ENCODE data around the gene ARG1. TPM values are rescaled to one million over a fixed set of nuclear protein-coding genes. Genes with fewer than 3 reads are reported as not detected.

The ARG1 gene
- total and polyA plus RNA-seq, 10 of the 15 experiments (the other 5 are each of a cell fraction or from before 2014, with no cell fraction given): 0.33 TPM; not detected in 9

DNA sequence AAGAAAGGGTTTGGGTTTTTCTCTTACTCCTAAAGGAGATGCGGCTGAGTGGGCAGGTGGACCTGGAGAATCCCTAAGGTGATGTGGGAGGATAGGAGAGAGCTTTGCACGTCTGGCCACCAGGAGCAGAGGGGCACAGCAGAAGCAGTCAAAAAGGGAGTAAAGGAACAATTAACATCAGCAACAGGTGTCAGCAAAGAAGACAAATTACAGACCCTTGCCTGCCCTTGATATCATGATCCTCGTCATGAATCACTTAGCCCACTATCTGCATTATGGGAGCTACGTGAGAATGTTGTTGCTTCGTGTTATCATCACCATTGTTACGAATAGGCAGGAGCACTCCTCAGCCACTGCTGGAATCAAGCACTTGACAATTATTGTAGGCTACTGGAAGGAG, 25.5 kb upstream of the ARG1 start:
- Histone ChIP-seq H3K9me3 (replicated peaks; ENCODE audit: control insufficient read depth, insufficient read depth, low read length) (no peaks in the 10 kb centered on the region), H2AFZ (ENCODE audit: control insufficient read depth, low read depth, low read length) (no peak overlapping the region), H3K4me2 (ENCODE audit: control insufficient read depth, insufficient read depth) (no peak overlapping the region), H3K36me3 (ENCODE audit: control insufficient read depth in 2 of 2, insufficient read depth in 2 of 2, low read length in 1 of 2) (no peaks in the 10 kb centered on the region), H3K4me1 (ENCODE audit: control insufficient read depth, insufficient read depth, low read length) (no peaks in the 10 kb centered on the region), H3K27me3 (replicated peaks in 1 of 2; ENCODE audit: control insufficient read depth in 2 of 2, insufficient read depth in 2 of 2, low read length in 1 of 2) (no peaks in the 10 kb centered on the region), H4K20me1 (ENCODE audit: control insufficient read depth, insufficient read depth) (no peaks in the 10 kb centered on the region), H3K79me2 (ENCODE audit: control insufficient read depth, insufficient read depth, low read length) (no peaks in the 10 kb centered on the region), H3K27ac (ENCODE audit: control insufficient read depth, insufficient read depth) (no peak overlapping the region), H3K4me3 (no peak overlapping the region), H3K9ac (ENCODE audit: control insufficient read depth, insufficient read depth, low read length) (no peak overlapping the region)
- intact Hi-C loops (cut with micrococcal nuclease; ENCODE audit: unreplicated experiment): no loop called here
- BruUV-seq (replicated peaks): no TSS peak
- ChIA-PET POLR2A (no interaction called here), RAD21 (ENCODE audit: unreplicated experiment) (no interaction called here), SMC1A (ENCODE audit: uncharacterized antibody, unreplicated experiment) (no interaction called here), CTCF (no interaction called here)
- DNase-seq (ENCODE audit: low read depth, low spot score) (no peak), ATAC-seq (no peak), FAIRE-seq (no peak)
- WGBS (ENCODE audit: insufficient coverage, insufficient replicate concordance, low lambda C conversion rate, missing lambda C conversion rate): 27% methylated on average over 6 of the region's 6 CpGs
- in situ Hi-C loops (cut with MboI): no loop called here
- TF ChIP-seq RCOR1 (conservative IDR thresholded peaks at IDR 0.05; ENCODE audit: low read depth, low read length) (no peak), NR2C1 (IDR thresholded peaks at IDR 0.05) (no peak), SMC3 (IDR thresholded peaks at IDR 0.05; ENCODE audit: borderline replicate concordance, low read length) (no peak), RAD51 (IDR thresholded peaks at IDR 0.05) (no peak), MTA2 (IDR thresholded peaks at IDR 0.05; ENCODE audit: low read depth) (no peak), ZNF24 (IDR thresholded peaks at IDR 0.05) (no peak), REST (IDR thresholded peaks at IDR 0.05; ENCODE audit: low read depth, low read length) (no peak), STAT1 (conservative IDR thresholded peaks at IDR 0.05) (no peak), CTCF (IDR thresholded peaks at IDR 0.05 in 2 of 3, conservative IDR thresholded peaks at IDR 0.05 in 1 of 3; ENCODE audit: control insufficient read depth in 2 of 3, extremely low read depth in 1 of 3, insufficient read depth in 1 of 3, low read depth in 3 of 3, low read length in 3 of 3) (no peak), IKZF2 (IDR thresholded peaks at IDR 0.05) (no peak)
- TF ChIP-seq, protein P1, sequence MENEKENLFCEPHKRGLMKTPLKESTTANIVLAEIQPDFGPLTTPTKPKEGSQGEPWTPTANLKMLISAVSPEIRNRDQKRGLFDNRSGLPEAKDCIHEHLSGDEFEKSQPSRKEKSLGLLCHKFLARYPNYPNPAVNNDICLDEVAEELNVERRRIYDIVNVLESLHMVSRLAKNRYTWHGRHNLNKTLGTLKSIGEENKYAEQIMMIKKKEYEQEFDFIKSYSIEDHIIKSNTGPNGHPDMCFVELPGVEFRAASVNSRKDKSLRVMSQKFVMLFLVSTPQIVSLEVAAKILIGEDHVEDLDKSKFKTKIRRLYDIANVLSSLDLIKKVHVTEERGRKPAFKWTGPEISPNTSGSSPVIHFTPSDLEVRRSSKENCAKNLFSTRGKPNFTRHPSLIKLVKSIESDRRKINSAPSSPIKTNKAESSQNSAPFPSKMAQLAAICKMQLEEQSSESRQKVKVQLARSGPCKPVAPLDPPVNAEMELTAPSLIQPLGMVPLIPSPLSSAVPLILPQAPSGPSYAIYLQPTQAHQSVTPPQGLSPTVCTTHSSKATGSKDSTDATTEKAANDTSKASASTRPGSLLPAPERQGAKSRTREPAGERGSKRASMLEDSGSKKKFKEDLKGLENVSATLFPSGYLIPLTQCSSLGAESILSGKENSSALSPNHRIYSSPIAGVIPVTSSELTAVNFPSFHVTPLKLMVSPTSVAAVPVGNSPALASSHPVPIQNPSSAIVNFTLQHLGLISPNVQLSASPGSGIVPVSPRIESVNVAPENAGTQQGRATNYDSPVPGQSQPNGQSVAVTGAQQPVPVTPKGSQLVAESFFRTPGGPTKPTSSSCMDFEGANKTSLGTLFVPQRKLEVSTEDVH (IDR thresholded peaks at IDR 0.05; ENCODE audit: low read depth, partially characterized antibody): no peak
- TF ChIP-seq, protein P2, sequence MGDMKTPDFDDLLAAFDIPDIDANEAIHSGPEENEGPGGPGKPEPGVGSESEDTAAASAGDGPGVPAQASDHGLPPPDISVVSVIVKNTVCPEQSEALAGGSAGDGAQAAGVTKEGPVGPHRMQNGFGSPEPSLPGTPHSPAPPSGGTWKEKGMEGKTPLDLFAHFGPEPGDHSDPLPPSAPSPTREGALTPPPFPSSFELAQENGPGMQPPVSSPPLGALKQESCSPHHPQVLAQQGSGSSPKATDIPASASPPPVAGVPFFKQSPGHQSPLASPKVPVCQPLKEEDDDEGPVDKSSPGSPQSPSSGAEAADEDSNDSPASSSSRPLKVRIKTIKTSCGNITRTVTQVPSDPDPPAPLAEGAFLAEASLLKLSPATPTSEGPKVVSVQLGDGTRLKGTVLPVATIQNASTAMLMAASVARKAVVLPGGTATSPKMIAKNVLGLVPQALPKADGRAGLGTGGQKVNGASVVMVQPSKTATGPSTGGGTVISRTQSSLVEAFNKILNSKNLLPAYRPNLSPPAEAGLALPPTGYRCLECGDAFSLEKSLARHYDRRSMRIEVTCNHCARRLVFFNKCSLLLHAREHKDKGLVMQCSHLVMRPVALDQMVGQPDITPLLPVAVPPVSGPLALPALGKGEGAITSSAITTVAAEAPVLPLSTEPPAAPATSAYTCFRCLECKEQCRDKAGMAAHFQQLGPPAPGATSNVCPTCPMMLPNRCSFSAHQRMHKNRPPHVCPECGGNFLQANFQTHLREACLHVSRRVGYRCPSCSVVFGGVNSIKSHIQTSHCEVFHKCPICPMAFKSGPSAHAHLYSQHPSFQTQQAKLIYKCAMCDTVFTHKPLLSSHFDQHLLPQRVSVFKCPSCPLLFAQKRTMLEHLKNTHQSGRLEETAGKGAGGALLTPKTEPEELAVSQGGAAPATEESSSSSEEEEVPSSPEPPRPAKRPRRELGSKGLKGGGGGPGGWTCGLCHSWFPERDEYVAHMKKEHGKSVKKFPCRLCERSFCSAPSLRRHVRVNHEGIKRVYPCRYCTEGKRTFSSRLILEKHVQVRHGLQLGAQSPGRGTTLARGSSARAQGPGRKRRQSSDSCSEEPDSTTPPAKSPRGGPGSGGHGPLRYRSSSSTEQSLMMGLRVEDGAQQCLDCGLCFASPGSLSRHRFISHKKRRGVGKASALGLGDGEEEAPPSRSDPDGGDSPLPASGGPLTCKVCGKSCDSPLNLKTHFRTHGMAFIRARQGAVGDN (IDR thresholded peaks at IDR 0.05): no peak

Data from GM12878 (cell line).